GM12875 (cell line): ENCODE results near the gene CBX2.

Experiments used
- H3K4me3 ChIP-seq: one replicate; pipeline ENCODE4 v1.5.1; 2011; ENCODE audit warnings: low read depth, low read length, control low read depth
- CTCF ChIP-seq: IDR thresholded peaks from 2 replicates; pipeline ENCODE4 v1.5.1; 2011; ENCODE audit warnings: low read depth, mild to moderate bottlenecking, control low read depth, inconsistent platforms, low read length, moderate library complexity, borderline replicate concordance; ENCODE audit not compliant: insufficient read depth

CBX2 gene

GRCh38 chr17:79814127-79814973 is 36.4 kb downstream of the CBX2 start:
- TF ChIP-seq CTCF = no peak
- no peak overlapping the region for H3K4me3 ChIP-seq

- H3K4me3 ChIP-seq = no peak overlapping the region
- TF ChIP-seq CTCF = no peak
Measured at GRCh38 chr17:79814974-79815835, 37.3 kb downstream of the CBX2 start.

- no peak for TF ChIP-seq CTCF
- no peak overlapping the region for H3K4me3 ChIP-seq
Measured at GRCh38 chr17:79815836-79816461, 38.0 kb downstream of the CBX2 start.

GRCh38 chr17:79818026-79818758 is 40.2 kb downstream of the CBX2 start:
- no peak for TF ChIP-seq CTCF
- H3K4me3 ChIP-seq = no peak overlapping the region

GRCh38 chr17:79819085-79819484 is 41.1 kb downstream of the CBX2 start:
- no peak overlapping the region for H3K4me3 ChIP-seq
- no peak for TF ChIP-seq CTCF

GRCh38 chr17:79819534-79820276 is 41.8 kb downstream of the CBX2 start:
- no peak for TF ChIP-seq CTCF

More at GRCh38 chr17:79819534-79820276, 41.8 kb downstream of the CBX2 start:
- H3K4me3 ChIP-seq = no peak overlapping the region
